ENCODE measurements around the gene AATK. TPM values are rescaled to one million over a fixed set of nuclear protein-coding genes. Genes with fewer than 3 reads are reported as not detected.

AATK gene
- polyA plus RNA-seq, 2 of the 4 experiments (the other 2 are of a cell fraction), result 0.26 to 0.37 TPM

DNA sequence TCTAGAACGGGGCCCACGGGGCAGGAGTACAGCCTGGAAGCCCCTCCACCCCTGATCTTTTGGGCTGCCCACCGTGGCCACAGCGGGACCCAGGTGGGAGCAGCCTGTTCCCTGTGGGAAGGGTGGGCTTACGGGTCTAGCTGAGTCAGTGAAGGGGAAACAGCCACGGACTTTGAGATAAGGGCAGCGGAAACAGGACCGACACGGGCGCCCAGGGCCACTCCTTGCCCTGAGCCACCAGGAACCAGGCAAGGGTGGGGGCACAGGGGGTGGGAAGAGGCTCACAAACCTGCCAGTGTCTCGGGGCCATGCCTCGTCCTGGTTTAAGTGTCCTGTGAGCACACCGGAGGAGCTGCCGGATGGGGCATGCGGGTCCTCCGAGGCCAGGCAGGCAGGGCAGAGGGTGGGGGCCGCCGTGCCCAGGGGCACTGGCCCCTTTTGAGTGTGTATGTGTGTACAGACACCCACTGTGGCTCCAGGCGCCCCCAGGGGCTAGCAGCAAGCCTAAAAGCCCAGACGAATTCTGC lies 48.3 kb downstream of the AATK start:
- POLR2A ChIA-PET, result no interaction called here
- Histone ChIP-seq H3K9me3 (no peaks in the 10 kb centered on the region), H3K4me2 (no peak overlapping the region), H3K4me1 (peaks cover 8% of the 10 kb centered on the region; the same call in 2 of the 3 replicates), H3K4me3 (no peak overlapping the region), H3K27ac (no peak overlapping the region)
- 79% methylated on average over 18 of the region's 20 CpGs for WGBS (ENCODE audit: missing lambda C conversion rate)
- no peak for ATAC-seq
- TF ChIP-seq, protein P1, sequence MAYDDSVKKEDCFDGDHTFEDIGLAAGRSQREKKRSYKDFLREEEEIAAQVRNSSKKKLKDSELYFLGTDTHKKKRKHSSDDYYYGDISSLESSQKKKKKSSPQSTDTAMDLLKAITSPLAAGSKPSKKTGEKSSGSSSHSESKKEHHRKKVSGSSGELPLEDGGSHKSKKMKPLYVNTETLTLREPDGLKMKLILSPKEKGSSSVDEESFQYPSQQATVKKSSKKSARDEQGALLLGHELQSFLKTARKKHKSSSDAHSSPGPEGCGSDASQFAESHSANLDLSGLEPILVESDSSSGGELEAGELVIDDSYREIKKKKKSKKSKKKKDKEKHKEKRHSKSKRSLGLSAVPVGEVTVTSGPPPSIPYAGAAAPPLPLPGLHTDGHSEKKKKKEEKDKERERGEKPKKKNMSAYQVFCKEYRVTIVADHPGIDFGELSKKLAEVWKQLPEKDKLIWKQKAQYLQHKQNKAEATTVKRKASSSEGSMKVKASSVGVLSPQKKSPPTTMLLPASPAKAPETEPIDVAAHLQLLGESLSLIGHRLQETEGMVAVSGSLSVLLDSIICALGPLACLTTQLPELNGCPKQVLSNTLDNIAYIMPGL (CRISPR knock-in tag; IDR thresholded peaks at IDR 0.05; ENCODE audit: borderline replicate concordance), result no peak
- TF ChIP-seq NFE2L2 (conservative IDR thresholded peaks at IDR 0.05; ENCODE audit: low read length) (no peak), CTCF (IDR thresholded peaks at IDR 0.05) (no peak)
- CTCF ChIA-PET, result interaction anchor here (1.0 to 9.4 kb wide), 7 partner anchors 13 to 94 kb away, joined by 3 to 131 read pairs (median 9); no protein-coding TSS in a partner anchor
- no peak for DNase-seq (ENCODE audit: low read depth in 1 of 2, low spot score in 1 of 2)
- no peak for FAIRE-seq

GRCh38 chr17:81116704-81117103 lies 49.3 kb downstream of the AATK start:
- ChIA-PET POLR2A (no interaction called here), CTCF (interaction anchor here (1.1 to 9.4 kb wide), 7 partner anchors 9 to 93 kb away, joined by 3 to 131 read pairs (median 8); no protein-coding TSS in a partner anchor)
- Histone ChIP-seq H3K27ac (no peak overlapping the region), H3K4me1 (peaks cover 8% of the 10 kb centered on the region; the same call in 2 of the 3 replicates), H3K4me2 (no peak overlapping the region), H3K9me3 (no peaks in the 10 kb centered on the region), H3K4me3 (no peak overlapping the region)
- ATAC-seq, result no peak
- no peak for DNase-seq (ENCODE audit: low read depth in 1 of 2, low spot score in 1 of 2)
- no peak for FAIRE-seq
- WGBS (ENCODE audit: missing lambda C conversion rate), result 85% methylated on average over 7 of the region's 8 CpGs
- TF ChIP-seq JUNB (IDR thresholded peaks at IDR 0.05), result no peak
- TF ChIP-seq RFX5 (IDR thresholded peaks at IDR 0.05), result no peak
- no peak for TF ChIP-seq FOXS1 (CRISPR knock-in tag; IDR thresholded peaks at IDR 0.05)
- no peak for TF ChIP-seq CBX2 (IDR thresholded peaks at IDR 0.05; ENCODE audit: borderline replicate concordance, low read depth)
- TF ChIP-seq FOSL2 (IDR thresholded peaks at IDR 0.05), result no peak
- no peak for TF ChIP-seq FOSL2 (CRISPR knock-in tag; IDR thresholded peaks at IDR 0.05)
- TF ChIP-seq CEBPB (IDR thresholded peaks at IDR 0.05), result no peak
- TF ChIP-seq BHLHE40 (IDR thresholded peaks at IDR 0.05; ENCODE audit: low read depth, low read length), result no peak
- no peak for TF ChIP-seq NR3C1 (IDR thresholded peaks at IDR 0.05)
- TF ChIP-seq KDM1A (IDR thresholded peaks at IDR 0.05; ENCODE audit: low read depth), result no peak
- TF ChIP-seq CHD2 (IDR thresholded peaks at IDR 0.05; ENCODE audit: low read length, partially characterized antibody), result no peak
- TF ChIP-seq, protein P1 (CRISPR knock-in tag; IDR thresholded peaks at IDR 0.05; ENCODE audit: borderline replicate concordance), result no peak
- no peak for TF ChIP-seq SMC3 (IDR thresholded peaks at IDR 0.05)
- no peak for TF ChIP-seq KDM5A (IDR thresholded peaks at IDR 0.05)
- no peak for TF ChIP-seq ZFP36 (IDR thresholded peaks at IDR 0.05; ENCODE audit: borderline replicate concordance, partially characterized antibody)
- no peak for TF ChIP-seq MAX (IDR thresholded peaks at IDR 0.05)
- TF ChIP-seq, protein P2, sequence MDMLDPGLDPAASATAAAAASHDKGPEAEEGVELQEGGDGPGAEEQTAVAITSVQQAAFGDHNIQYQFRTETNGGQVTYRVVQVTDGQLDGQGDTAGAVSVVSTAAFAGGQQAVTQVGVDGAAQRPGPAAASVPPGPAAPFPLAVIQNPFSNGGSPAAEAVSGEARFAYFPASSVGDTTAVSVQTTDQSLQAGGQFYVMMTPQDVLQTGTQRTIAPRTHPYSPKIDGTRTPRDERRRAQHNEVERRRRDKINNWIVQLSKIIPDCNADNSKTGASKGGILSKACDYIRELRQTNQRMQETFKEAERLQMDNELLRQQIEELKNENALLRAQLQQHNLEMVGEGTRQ (IDR thresholded peaks at IDR 0.05), result no peak
- no peak for TF ChIP-seq MYC (IDR thresholded peaks at IDR 0.05; ENCODE audit: borderline replicate concordance, low read length)
- TF ChIP-seq REST (IDR thresholded peaks at IDR 0.05), result no peak

All from A549 (cell line).